HG03097 (cell line): ENCODE results near the gene COL1A2.

Experiments
- ATAC-seq: cut with Tn5 transposase; IDR thresholded peaks from one replicate; pipeline ENCODE4 v1.9.1; 2021; ENCODE audit not compliant: unreplicated experiment, low FRiP score

The COL1A2 gene

GRCh38 chr7:94394437-94395140 is at the start of gene COL1A2:
Gene COL1A2, plus strand, starts transcription at chr7:94394895. Its CDS starts 137 bp downstream, at chr7:94395032.
- no peak for ATAC-seq

GRCh38 chr7:94345907-94346306 is 48.8 kb upstream of the COL1A2 start:
- ATAC-seq: no peak

- no peak for ATAC-seq
Observed at GRCh38 chr7:94348142-94348541, 46.6 kb upstream of the COL1A2 start.

GRCh38 chr7:94350734-94351133 is 44.0 kb upstream of the COL1A2 start:
- ATAC-seq: no peak

- ATAC-seq: no peak
Observed at GRCh38 chr7:94351703-94352102, 43.0 kb upstream of the COL1A2 start.

GRCh38 chr7:94352887-94353286 is 41.8 kb upstream of the COL1A2 start:
- ATAC-seq: no peak

- no peak for ATAC-seq
Observed at GRCh38 chr7:94354953-94355352, 39.7 kb upstream of the COL1A2 start.

GRCh38 chr7:94355454-94355853 is 39.2 kb upstream of the COL1A2 start:
- ATAC-seq: no peak

- ATAC-seq: no peak
Observed at GRCh38 chr7:94357076-94357475, 37.6 kb upstream of the COL1A2 start.

GRCh38 chr7:94360926-94361325 is 33.8 kb upstream of the COL1A2 start:
- ATAC-seq: no peak

GRCh38 chr7:94362276-94362675 is 32.4 kb upstream of the COL1A2 start:
- ATAC-seq: no peak

- ATAC-seq: no peak
Observed at GRCh38 chr7:94364816-94365215, 29.9 kb upstream of the COL1A2 start.

- ATAC-seq: no peak
Observed at GRCh38 chr7:94366163-94366562, 28.5 kb upstream of the COL1A2 start.

- ATAC-seq: no peak
Observed at GRCh38 chr7:94366832-94367231, 27.9 kb upstream of the COL1A2 start.

GRCh38 chr7:94367949-94368348 is 26.7 kb upstream of the COL1A2 start:
- ATAC-seq: no peak

- no peak for ATAC-seq
Observed at GRCh38 chr7:94368371-94368791, 26.3 kb upstream of the COL1A2 start.

- ATAC-seq: no peak
Observed at GRCh38 chr7:94374231-94374630, 20.5 kb upstream of the COL1A2 start.

- no peak for ATAC-seq
Observed at GRCh38 chr7:94374721-94375566, 19.8 kb upstream of the COL1A2 start.

- ATAC-seq: no peak
Observed at GRCh38 chr7:94375691-94376090, 19.0 kb upstream of the COL1A2 start.

GRCh38 chr7:94376281-94376680 is 18.4 kb upstream of the COL1A2 start:
- ATAC-seq: no peak

GRCh38 chr7:94378356-94378755 is 16.3 kb upstream of the COL1A2 start:
- no peak for ATAC-seq

- no peak for ATAC-seq
Observed at GRCh38 chr7:94380264-94380663, 14.4 kb upstream of the COL1A2 start.
